ENCODE results near the gene SLMAP.

SLMAP gene

DNA sequence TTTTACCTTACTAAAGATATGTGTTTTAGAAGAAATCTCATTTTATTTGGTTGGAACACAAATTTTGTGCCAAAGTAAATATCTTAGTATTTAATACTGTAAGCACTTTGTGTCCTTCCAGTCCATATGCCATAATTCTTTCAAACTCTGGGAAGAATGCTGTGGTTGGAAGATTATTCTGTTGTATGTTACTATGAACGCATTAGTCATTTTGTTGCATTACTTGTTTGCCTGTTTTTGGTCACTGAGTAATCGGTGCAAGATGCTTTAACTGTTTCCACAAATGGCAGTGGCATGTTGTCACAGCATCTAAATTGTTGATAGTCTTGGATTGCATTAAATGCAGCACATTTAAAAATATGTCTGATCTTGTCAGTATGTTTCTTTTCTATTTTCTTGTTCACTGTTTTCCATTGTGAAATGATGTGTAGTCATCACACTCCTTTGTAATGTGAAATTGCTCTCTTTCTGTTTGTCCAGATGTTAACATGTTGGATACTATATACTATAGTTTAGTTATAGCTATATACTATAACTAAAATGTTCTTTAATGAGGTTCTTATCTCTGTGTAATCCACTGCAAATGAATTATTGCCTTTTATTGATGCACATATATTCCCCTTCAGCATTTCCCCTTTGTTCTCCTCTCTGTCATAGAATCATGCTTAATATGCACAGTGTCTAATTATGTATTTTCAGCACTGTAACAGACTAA lies 162.2 kb downstream of the SLMAP start:
- Histone ChIP-seq H3K9ac (ENCODE audit: low read length) (no peak overlapping the region), H3K27ac (ENCODE audit: low read depth, low read length) (no peak overlapping the region), H3K4me2 (ENCODE audit: low read depth, low read length, poor library complexity, severe bottlenecking) (no peak overlapping the region), H2AFZ (ENCODE audit: low read depth, low read length, severe bottlenecking) (no peak overlapping the region), H3F3A (ENCODE audit: insufficient read depth) (no peaks in the 10 kb centered on the region), H3K79me2 (ENCODE audit: insufficient read depth, low read length) (no peaks in the 10 kb centered on the region), H3K4me3 (ENCODE audit: insufficient read depth, low read length, poor library complexity, severe bottlenecking) (no peak overlapping the region), H3K27me3 (ENCODE audit: low read length) (no peaks in the 10 kb centered on the region), H3K9me3 (ENCODE audit: insufficient read depth, low read length) (no peaks in the 10 kb centered on the region), H3K36me3 (ENCODE audit: low read length) (peaks cover 27% of the 10 kb centered on the region; the same call in 1 of the 2 replicates), H3K9me2 (replicated peaks; ENCODE audit: insufficient read depth, low read length) (no peaks in the 10 kb centered on the region), H4K20me1 (ENCODE audit: low read depth, low read length) (no peaks in the 10 kb centered on the region)
- TF ChIP-seq, protein P1, sequence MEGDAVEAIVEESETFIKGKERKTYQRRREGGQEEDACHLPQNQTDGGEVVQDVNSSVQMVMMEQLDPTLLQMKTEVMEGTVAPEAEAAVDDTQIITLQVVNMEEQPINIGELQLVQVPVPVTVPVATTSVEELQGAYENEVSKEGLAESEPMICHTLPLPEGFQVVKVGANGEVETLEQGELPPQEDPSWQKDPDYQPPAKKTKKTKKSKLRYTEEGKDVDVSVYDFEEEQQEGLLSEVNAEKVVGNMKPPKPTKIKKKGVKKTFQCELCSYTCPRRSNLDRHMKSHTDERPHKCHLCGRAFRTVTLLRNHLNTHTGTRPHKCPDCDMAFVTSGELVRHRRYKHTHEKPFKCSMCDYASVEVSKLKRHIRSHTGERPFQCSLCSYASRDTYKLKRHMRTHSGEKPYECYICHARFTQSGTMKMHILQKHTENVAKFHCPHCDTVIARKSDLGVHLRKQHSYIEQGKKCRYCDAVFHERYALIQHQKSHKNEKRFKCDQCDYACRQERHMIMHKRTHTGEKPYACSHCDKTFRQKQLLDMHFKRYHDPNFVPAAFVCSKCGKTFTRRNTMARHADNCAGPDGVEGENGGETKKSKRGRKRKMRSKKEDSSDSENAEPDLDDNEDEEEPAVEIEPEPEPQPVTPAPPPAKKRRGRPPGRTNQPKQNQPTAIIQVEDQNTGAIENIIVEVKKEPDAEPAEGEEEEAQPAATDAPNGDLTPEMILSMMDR (IDR thresholded peaks at IDR 0.05; ENCODE audit: insufficient read depth, low read length, poor library complexity, severe bottlenecking), result no peak
- no peak for TF ChIP-seq EZH2phosphoT487 (conservative IDR thresholded peaks at IDR 0.05; ENCODE audit: low read length)

DNA sequence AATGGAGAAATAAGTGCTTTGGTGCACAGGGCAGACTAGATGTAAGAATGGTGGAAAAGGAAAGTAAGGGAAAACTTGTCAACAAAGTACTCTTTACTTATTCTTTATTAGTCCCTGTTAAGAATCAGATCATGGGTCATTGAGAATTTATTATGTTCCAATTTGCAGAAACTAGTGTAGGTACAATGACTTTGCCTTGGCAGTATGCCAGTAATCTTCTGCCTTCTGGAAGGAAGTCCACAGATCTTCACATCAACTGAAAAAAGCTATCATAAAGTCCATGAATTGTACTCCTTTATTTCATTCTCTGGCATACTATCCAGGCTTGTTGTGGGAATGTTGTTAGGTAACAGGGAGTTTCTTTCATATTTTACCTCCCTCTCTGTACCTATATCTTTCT lies 163.9 kb downstream of the SLMAP start:
- H3K36me3 ChIP-seq (ENCODE audit: low read length), result peaks cover 20% of the 10 kb centered on the region; the same call in 1 of the 2 replicates

GRCh38 chr3:57923101-57923500 lies 167.0 kb downstream of the SLMAP start:
- Histone ChIP-seq H3K9me2 (replicated peaks; ENCODE audit: insufficient read depth, low read length) (no peaks in the 10 kb centered on the region), H4K20me1 (ENCODE audit: low read depth, low read length) (no peaks in the 10 kb centered on the region), H3K36me3 (ENCODE audit: low read length) (peaks cover 7% of the 10 kb centered on the region; the same call in 1 of the 2 replicates), H3K4me2 (ENCODE audit: low read depth, low read length, poor library complexity, severe bottlenecking) (no peak overlapping the region), H3K27ac (ENCODE audit: low read depth, low read length) (no peak overlapping the region), H3K4me3 (ENCODE audit: insufficient read depth, low read length, poor library complexity, severe bottlenecking) (no peak overlapping the region), H3K9ac (ENCODE audit: low read length) (no peak overlapping the region), H2AFZ (ENCODE audit: low read depth, low read length, severe bottlenecking) (no peak overlapping the region), H3K9me3 (ENCODE audit: insufficient read depth, low read length) (no peaks in the 10 kb centered on the region), H3K79me2 (ENCODE audit: insufficient read depth, low read length) (no peaks in the 10 kb centered on the region), H3K27me3 (ENCODE audit: low read length) (no peaks in the 10 kb centered on the region), H3F3A (ENCODE audit: insufficient read depth) (no peaks in the 10 kb centered on the region)
- TF ChIP-seq, protein P1 (IDR thresholded peaks at IDR 0.05; ENCODE audit: insufficient read depth, low read length, poor library complexity, severe bottlenecking), result no peak
- TF ChIP-seq EZH2phosphoT487 (conservative IDR thresholded peaks at IDR 0.05; ENCODE audit: low read length), result no peak

More for the DNA sequence above, 163.9 kb downstream of the SLMAP start:
- Histone ChIP-seq H2AFZ (ENCODE audit: low read depth, low read length, severe bottlenecking) (no peak overlapping the region), H3K27ac (ENCODE audit: low read depth, low read length) (no peak overlapping the region), H3K9me2 (replicated peaks; ENCODE audit: insufficient read depth, low read length) (no peaks in the 10 kb centered on the region), H3K79me2 (ENCODE audit: insufficient read depth, low read length) (no peaks in the 10 kb centered on the region), H3K9me3 (ENCODE audit: insufficient read depth, low read length) (no peaks in the 10 kb centered on the region), H3K9ac (ENCODE audit: low read length) (no peak overlapping the region), H3F3A (ENCODE audit: insufficient read depth) (no peaks in the 10 kb centered on the region), H3K4me2 (ENCODE audit: low read depth, low read length, poor library complexity, severe bottlenecking) (no peak overlapping the region), H4K20me1 (ENCODE audit: low read depth, low read length) (no peaks in the 10 kb centered on the region), H3K27me3 (ENCODE audit: low read length) (no peaks in the 10 kb centered on the region), H3K4me3 (ENCODE audit: insufficient read depth, low read length, poor library complexity, severe bottlenecking) (no peak overlapping the region)
- TF ChIP-seq EZH2phosphoT487 (conservative IDR thresholded peaks at IDR 0.05; ENCODE audit: low read length), result no peak
- TF ChIP-seq, protein P1 (IDR thresholded peaks at IDR 0.05; ENCODE audit: insufficient read depth, low read length, poor library complexity, severe bottlenecking), result no peak
